ENCODE results near the gene PPP1R10. TPM values are rescaled to one million over a fixed set of nuclear protein-coding genes. Genes with fewer than 3 reads are reported as not detected.

Gene PPP1R10
- total and polyA plus RNA-seq, 2 experiments from 2014 or later = 34.5 to 38.6 TPM

GRCh38 chr6:30615219-30615957, 1.7 kb downstream of the PPP1R10 start:
- peak overlapping the region; percentile 81 for H3K4me3 ChIP-seq
- DNase-seq (ENCODE audit: low spot score) = peak; percentile 75
- WGBS (ENCODE audit: low lambda C conversion rate, missing lambda C conversion rate) = 1% methylated on average over 10 of the region's 10 CpGs
- H3K9me3 ChIP-seq (ENCODE audit: low read depth) = no peaks in the 10 kb centered on the region
- H3K79me2 ChIP-seq = peaks cover 37% of the 10 kb centered on the region
- peak overlapping the region; percentile 90 for H3K4me2 ChIP-seq
- H3K9me2 ChIP-seq (replicated peaks; ENCODE audit: insufficient read depth) = no peaks in the 10 kb centered on the region
- H3K4me1 ChIP-seq (ENCODE audit: insufficient read depth) = peaks cover 18% of the 10 kb centered on the region
- no peak overlapping the region for H2AFZ ChIP-seq
- TF ChIP-seq EZH2phosphoT487 (IDR thresholded peaks at IDR 0.05; ENCODE audit: low read depth, severe bottlenecking, unreplicated experiment) = no peak
- TF ChIP-seq CTCF (IDR thresholded peaks at IDR 0.05; ENCODE audit: poor library complexity) = no peak
- no peak for TF ChIP-seq EZH2 (IDR thresholded peaks at IDR 0.05; ENCODE audit: borderline replicate concordance)
- no peaks in the 10 kb centered on the region for H3K27me3 ChIP-seq
- peaks cover 6% of the 10 kb centered on the region for H3K36me3 ChIP-seq (replicated peaks; ENCODE audit: insufficient read depth, low read depth)
- peak overlapping the region; percentile 98 for H3K27ac ChIP-seq
- peaks cover 21% of the 10 kb centered on the region for H4K20me1 ChIP-seq (ENCODE audit: insufficient read depth, poor library complexity, severe bottlenecking)

- peaks cover 22% of the 10 kb centered on the region for H4K20me1 ChIP-seq (ENCODE audit: insufficient read depth, poor library complexity, severe bottlenecking)
- peak overlapping the region; percentile 90 for H3K4me2 ChIP-seq
- H3K27me3 ChIP-seq = no peaks in the 10 kb centered on the region
- no peak for TF ChIP-seq CTCF (IDR thresholded peaks at IDR 0.05; ENCODE audit: poor library complexity)
- no peak for TF ChIP-seq EZH2 (IDR thresholded peaks at IDR 0.05; ENCODE audit: borderline replicate concordance)
- TF ChIP-seq EZH2phosphoT487 (IDR thresholded peaks at IDR 0.05; ENCODE audit: low read depth, severe bottlenecking, unreplicated experiment) = no peak
- no peaks in the 10 kb centered on the region for H3K9me3 ChIP-seq (ENCODE audit: low read depth)
- WGBS (ENCODE audit: low lambda C conversion rate, missing lambda C conversion rate) = under 1% methylated on average over 6 of the region's 6 CpGs
- peaks cover 18% of the 10 kb centered on the region for H3K4me1 ChIP-seq (ENCODE audit: insufficient read depth)
- H3K9me2 ChIP-seq (replicated peaks; ENCODE audit: insufficient read depth) = no peaks in the 10 kb centered on the region
- H3K4me3 ChIP-seq = peak overlapping the region; percentile 81
- no peak overlapping the region for H2AFZ ChIP-seq
- DNase-seq (ENCODE audit: low spot score) = peak; percentile 96
- peaks cover 6% of the 10 kb centered on the region for H3K36me3 ChIP-seq (replicated peaks; ENCODE audit: insufficient read depth, low read depth)
- peaks cover 41% of the 10 kb centered on the region for H3K79me2 ChIP-seq
- peak overlapping the region; percentile 98 for H3K27ac ChIP-seq
Measured at GRCh38 chr6:30614843-30615218, 2.2 kb downstream of the PPP1R10 start.

- Histone ChIP-seq H2AFZ (no peak overlapping the region), H3K27ac (peak overlapping the region; percentile 87), H3K4me3 (peak overlapping the region; percentile 12), H3K36me3 (replicated peaks; ENCODE audit: insufficient read depth, low read depth) (peaks cover 6% of the 10 kb centered on the region), H3K9me2 (replicated peaks; ENCODE audit: insufficient read depth) (no peaks in the 10 kb centered on the region), H3K27me3 (no peaks in the 10 kb centered on the region), H4K20me1 (ENCODE audit: insufficient read depth, poor library complexity, severe bottlenecking) (peaks cover 24% of the 10 kb centered on the region), H3K9me3 (ENCODE audit: low read depth) (no peaks in the 10 kb centered on the region), H3K4me2 (peak overlapping the region; percentile 79), H3K79me2 (peaks cover 42% of the 10 kb centered on the region), H3K4me1 (ENCODE audit: insufficient read depth) (peaks cover 18% of the 10 kb centered on the region)
- 54% methylated on average over 8 of the region's 8 CpGs for WGBS (ENCODE audit: low lambda C conversion rate, missing lambda C conversion rate)
- no peak for DNase-seq (ENCODE audit: low spot score)
- TF ChIP-seq CTCF (IDR thresholded peaks at IDR 0.05; ENCODE audit: poor library complexity) (no peak), EZH2phosphoT487 (IDR thresholded peaks at IDR 0.05; ENCODE audit: low read depth, severe bottlenecking, unreplicated experiment) (no peak), EZH2 (IDR thresholded peaks at IDR 0.05; ENCODE audit: borderline replicate concordance) (no peak)
Measured at GRCh38 chr6:30614044-30614842, 2.8 kb downstream of the PPP1R10 start.

All from hepatocyte (in vitro differentiated cells).